Fibroblast of skin of right biceps (primary cell): ENCODE measurements around the gene NGEF.
A peak's percentile ranks its signal among the peaks of the same experiment; 100 is the strongest.

Experiments used
- DNase-seq: peaks from one replicate; pipeline ENCODE4 v3.0.0-alpha.2; 2013

The NGEF gene

DNA sequence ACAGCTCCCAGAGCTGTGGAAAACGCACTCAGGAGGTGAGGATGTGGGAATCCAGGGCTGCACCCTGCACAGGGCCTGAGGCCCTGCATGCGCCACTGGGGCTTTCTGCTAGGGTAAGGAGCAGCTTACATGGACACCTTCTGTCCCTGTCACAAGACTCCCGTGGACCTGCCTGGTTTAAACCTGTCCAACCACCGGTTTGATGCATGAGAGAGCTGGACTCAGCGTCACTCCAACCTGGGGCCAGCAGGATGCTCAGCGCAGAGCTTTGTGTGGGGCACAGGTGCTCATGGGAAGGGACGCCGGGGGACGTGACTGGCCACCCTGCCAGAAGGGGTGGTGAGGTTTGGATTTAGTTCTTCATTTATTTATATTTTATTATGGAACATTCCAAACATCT, 118.8 kb downstream of the NGEF start:
- no peak for DNase-seq

DNA sequence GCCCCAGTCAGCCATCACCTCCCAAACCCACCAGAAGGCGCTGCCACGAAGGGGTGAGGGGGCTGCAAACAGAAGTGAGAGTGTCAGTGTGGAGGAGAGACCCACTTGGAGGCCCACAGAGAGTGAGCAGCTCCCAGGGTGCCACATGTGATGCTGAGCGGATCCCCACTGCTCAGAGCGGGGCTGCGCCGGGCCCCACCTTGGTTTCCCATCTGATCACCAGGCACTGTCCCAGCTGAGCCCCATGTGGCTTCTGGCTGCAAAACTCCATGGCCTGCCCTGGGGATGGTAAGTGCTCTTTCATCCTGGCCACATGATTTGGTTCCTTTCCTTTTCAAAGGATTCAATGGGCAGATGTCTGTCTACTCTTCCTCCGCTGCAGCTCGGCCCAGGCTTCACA, 119.2 kb downstream of the NGEF start:
- no peak for DNase-seq

DNA sequence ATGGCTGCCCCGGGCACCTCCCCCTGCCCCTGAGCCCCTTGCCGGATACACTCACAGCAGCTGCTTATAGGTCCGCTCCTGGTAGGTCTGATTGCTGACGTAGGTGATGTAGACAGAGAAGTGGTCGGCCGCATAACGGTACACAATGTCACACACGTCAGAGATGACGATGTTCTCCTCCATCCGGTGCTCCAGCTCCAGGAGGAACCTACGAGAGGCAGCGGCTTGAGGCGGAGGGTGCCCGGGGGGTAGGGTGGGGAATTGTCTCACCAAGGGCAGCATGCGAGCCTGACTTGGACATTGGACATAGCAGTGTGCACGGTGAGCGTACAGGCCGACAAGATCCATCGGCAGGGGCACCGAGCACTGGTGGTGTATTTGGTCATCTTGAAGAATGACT, 120.2 kb downstream of the NGEF start:
- no peak for DNase-seq

DNA sequence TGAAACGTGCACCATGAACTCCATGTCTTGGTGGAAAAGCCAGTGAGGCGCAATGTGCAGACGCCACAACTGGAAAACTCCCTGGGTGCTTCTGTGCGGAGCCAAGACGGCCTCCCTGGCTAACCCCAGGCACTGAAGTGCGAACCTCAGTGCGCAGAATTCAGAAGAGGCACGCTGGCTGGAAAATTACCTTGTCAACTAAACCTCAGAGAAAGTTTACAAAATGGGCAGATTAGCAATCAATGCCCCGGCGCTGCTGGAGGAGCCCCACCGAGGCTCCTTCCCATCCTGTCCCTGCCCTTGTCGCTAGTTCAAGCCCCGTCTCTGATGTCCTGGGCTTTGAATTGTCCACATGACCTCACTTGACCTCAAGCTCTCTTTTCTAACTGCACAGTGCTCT, 120.8 kb downstream of the NGEF start:
- DNase-seq = no peak

DNA sequence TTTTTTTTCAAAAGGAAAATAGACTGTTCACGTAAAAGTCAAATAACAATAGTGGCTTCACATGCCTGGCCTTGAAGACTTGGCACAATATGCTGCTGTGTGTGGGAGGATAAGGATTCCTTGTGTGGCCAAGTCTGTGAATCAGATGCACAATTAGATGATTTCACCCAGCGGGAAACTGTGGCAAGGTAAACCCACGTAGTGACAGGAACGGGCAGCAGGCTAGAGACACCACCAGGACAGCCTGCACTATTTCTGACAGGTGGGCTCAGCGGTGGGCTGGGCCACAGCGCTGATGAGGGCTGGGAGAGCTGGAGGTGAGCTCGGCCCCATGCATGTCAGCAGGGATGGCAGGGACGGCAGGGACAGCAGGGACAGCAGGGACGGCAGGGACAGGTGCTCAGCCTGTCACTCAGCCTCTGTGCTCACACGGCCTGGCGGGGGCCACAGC, 121.4 kb downstream of the NGEF start:
- DNase-seq = peak; percentile 36

DNA sequence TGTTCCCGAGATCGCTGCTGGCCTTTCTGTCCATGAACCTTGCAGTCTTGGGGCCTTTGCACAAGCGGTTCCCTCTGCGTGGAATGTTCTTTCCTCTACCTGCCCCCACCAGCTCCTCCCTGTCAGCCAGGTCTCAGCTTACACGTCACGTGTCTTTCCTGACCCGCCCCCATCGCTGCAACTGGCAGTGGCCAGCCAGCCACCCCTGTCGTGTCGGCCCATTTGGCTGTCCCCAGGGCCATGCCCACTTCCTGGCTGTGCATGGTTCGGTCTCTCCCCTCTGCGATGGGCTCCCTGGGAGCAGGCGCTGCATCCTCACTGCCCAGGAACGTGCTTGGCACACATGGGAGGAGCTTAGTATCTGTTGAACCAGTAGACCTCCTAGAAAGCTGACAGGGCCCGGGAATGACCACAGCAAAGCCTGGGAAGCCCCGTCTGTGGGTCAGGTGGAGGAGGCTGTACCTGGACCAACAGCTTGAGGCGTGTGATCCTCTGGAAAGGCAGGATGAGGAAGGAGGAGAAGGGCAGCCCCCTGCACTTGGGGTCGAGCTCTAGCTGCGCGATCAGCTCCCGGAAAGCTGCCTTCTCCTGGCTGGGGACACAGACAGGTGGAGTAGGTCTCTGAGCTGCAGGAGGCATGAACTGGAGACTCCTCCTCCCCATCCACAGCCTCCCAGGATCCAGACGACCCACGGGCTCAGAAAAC, 122.0 kb downstream of the NGEF start:
- DNase-seq = peak; percentile 21

DNA sequence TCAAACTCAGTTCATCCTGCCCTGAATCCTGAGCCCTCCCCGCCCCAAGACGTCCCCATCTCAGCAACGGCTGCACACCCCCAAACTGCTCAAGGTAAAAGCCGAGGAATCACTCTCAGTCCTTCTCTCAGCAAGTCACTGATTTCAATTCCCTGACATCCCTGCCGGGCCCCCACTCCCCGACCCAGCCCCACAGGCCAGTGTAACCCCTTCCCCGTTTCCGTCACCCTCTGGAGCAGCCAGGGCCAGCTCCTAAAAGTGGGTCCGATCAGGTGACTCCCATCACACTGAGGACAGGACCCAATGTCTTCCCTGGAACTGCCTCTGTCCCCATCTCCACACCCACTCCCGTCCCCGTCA, 122.5 kb downstream of the NGEF start:
- no peak for DNase-seq

DNA sequence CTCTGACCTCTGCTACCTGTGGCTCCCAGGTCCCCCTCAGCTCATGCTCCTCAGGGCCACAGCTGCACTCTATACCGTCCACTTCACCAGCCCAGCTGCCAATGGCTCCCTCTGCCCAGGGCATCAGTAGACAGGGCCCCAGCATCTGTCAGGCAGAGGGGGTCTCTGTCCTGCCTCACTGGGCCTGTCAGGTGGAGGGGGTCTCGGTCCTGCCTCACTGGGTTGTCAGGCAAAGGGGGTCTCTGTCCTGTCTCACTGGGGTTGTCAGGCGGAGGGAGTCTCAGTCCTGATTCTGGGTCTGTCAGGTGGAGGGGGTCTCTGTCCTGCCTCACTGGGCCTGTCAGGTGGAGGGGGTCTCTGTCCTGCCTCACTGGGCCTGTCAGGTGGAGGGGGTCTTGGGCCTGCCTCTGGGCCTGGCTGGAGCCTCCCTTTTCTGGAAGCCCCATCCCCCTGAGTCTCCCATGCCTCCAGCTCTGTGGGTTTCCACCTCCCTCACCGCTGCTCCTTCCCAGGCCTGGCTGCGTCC, 123.1 kb downstream of the NGEF start:
- DNase-seq = no peak

DNA sequence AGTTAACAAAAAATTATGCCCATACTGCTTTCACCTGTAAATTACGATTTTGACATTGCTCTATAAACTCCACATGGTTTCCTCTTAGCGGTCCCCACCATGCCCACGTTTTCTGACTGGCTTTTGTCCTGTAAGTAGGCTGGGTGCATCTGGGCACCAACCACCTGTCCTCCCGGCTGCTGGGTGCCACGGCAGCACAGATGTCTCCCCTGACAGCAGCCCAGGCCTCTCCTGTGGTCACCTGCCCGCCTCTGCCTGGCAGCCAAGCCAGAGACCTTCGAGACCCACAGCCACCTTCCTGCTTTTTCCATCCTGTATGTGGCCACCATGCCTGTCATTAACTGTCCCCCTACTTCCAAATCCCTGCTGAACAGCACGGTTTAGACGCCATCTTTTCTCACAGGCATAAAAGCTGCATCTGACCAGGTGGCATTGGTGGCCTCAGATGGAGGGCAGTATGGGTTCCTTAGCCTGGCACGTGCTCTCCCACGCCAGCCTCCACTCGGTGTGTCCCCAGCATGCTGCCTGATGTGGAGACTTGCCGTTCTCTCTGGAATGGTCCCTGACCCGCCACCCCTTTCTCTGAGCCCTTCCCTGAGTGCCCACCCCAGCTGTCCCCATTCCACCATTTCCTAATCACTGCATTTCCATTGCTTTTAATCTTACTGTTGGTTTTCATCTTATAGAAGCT, 124.1 kb downstream of the NGEF start:
- DNase-seq = no peak

DNA sequence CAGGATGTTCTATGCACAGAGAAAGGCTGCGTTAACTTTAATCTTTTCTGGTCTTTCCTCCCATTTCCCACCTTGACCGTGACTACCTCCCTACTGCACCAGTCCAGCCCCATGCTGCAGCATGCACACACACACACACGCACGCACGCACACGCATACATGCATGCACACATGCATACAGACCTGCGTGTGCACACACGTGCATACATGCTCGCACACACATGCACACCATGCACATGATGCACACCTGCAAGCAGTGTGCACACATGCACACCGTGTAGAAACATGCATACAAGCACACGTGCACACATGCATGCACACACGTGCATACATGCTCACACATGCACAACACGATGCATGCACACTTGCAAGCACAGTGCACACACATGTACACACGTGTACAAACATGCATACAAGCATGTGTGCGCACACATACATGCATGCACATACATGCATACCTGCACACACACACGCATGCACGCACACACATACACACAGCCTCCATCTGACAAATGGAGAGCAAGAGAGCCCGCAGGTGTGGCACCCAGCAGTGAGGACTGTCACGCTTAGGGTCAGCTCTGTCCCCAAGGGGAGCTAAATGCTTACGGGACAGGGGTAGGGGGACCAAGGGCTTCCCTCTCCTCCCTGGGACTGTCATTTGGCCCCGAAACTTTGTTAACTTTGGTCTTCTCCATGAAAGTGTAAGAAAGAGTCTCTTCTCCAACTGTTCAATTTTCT, 124.8 kb downstream of the NGEF start:
- DNase-seq = no peak

DNA sequence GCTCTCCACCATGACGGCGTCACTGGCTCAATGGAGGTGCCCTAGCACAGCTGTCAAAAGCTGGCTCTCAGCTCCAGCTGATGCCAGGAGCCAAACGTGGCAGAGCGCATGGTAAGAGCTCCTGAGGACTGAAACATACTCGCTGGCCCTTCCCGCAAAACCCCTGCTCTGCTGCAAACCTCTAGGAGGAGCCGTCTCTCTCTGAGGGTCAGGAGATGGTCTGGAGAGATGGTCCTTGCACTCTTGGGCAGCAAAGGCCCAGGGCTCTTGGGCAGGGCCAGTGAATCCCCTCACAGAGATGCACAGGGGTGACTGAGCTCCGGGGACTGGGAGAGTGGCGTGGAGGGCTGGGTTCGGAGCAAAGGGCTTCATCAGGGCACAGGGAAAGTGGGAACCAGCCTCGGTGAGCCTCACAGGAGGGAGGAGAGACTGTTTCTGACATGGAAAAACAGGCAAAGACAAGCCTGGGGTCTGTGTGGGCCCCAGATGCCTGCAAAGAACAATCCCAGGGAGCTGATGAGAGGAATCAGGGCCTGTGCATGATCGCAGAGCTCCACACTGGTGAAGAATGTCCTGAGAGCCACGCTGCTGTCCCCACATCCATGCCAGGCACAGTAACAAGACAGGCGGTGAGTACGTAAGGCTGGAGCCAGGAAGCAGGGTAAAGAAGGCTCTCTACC, 125.7 kb downstream of the NGEF start:
- DNase-seq = no peak

DNA sequence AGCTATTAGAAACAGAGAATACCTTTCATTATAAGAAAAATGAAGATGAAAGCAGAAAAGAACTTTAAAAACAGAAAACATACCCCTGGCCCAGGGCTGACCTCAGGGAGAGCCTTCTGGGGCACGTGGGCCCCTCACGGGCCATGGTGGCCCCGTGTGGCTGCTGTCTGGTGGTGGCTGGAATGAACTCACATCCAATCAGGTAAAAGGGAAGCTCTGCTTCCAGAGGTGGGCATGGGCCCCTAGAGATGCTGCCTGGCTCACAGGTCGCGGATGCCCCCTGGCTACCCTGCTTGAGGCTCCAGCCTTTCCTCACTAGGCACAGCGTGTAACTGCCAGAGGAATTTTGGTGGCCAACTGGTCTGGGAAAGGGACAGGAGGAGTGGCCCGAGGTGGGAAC, 126.4 kb downstream of the NGEF start:
- DNase-seq = no peak

DNA sequence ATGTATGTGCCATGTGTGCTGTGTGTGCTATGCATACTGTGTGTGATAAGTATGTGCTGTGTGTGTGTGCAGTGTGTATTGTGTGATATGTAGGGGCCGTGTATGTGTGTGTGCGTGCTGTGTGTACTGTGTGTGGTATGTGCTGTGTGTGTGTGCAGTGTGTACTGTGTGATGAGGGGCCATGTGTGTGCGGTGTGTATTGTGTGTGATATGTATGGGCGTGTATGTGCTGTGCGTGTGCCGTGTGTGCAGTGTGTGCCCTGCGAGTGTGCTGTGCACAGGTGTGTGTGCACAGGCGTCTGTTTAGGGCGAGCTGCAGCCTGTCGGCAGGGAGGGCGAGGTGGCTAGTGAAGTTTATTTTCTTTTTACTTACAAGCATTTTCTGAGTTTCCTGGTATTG, 126.9 kb downstream of the NGEF start:
- DNase-seq = no peak

DNA sequence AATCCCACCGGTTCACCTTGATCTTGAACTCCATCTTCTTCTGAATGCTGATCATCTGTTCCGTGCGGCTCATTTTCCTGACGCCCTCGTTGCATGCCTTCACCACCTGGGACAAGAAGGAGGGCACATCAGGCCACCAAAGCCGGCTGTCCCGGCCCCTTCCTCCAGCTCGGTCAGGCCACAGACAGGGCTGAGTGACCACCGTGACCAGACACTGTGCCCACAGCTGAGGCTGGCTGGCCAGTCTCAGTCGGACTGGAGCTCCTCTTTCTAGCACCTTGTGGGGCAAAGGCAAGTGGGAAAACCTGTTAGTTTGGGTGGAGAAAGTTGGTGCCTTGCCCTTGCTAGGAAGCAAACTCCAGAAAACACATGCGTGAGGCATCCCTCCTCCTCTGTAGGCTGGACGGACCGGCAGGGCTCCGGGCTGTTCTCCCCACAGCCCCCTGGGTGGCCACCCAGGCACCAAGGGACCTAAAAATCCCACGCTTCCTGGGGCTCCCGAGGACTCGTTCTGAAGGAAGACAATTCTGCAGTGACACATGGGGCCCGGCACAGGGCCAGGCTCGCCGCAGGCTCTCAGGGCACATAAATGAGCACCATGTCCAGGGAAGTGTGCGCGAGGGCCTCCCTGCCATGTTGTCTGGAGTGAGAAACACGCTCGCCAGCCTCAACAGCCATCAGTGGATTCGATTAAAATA, 127.6 kb downstream of the NGEF start:
- no peak for DNase-seq

DNA sequence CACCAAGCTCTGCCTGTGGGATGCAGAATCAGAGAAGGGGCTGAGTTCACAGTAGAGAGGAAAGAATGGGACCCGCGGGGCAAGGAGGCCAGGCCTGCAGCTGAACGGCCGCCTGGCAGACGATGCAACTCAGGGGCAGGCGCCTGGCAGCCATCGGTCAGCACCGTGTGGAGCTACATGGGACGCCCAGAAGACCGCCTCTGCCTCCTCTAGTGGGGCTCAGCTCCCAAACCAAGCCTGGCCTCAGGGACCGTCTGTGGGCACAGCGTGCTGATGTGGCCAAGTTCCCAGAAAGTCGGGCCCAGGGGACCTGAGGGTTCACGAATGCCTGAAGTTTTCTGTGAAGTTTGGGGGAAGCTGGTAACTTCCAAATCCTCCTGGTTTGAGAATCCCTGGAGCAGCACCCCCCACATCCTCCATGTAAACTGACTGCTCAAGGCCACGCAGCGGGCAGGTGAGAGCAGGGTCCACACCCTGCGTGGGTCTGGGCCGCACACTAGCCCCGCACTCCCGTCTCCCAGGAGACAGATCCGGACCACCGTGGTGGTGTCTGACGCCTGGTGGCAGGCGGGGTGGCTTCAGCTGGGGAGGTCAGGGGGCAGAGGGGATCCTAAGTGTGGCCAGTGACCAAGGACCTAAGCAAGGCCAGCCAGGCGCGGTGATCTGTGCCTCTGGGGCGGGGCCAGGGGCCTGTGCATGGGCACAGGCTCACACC, 128.3 kb downstream of the NGEF start:
- DNase-seq = no peak

DNA sequence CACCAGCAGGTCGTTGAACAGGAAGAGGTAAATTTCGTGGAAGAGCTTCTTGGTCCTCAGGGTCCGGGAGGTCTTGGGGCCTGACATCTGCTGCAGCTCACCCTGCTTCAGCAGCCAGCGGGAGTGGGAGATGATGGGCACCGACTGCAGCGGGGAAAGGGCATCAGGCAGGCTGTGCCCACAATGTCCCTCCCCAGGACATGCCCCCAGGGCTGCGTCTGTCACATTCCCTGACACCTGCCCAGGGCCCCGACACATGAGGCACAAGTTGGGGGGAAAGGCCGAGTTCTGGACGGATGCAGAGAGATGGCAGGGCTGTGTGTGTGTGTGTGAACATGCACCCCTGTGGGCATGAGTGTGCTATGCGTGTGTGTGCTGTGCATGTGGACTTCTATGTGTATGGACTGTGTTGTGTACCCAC, 129.0 kb downstream of the NGEF start:
- no peak for DNase-seq

DNA sequence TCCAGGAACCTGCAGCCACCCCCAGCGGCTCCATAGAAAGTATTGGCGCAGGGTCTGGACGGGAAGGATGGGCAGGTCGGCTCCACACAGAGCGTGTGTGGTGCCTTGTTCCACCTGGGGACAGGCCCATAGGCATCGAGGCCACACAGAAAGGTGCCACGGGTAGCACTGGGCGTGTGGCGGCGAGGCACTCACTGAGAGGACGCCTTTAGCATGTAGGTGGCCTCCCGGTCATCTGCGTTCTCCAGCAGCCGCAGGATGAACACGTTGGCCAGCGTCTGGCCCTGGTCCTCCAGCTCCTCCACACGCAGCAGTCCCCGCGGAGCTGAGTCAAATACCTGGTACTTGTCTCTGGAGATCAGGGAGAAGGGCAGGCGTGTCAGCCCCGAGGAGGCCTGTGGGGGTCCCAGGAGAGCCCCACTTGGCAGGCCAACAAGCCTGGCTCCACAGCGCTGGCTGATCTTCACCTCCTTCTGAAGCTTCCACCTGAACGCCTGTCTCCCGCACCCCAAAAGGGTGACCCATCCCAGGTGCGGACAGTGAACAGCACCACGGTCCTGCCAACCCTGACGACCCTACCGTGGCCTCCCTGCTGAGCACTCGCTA, 129.8 kb downstream of the NGEF start:
- no peak for DNase-seq

DNA sequence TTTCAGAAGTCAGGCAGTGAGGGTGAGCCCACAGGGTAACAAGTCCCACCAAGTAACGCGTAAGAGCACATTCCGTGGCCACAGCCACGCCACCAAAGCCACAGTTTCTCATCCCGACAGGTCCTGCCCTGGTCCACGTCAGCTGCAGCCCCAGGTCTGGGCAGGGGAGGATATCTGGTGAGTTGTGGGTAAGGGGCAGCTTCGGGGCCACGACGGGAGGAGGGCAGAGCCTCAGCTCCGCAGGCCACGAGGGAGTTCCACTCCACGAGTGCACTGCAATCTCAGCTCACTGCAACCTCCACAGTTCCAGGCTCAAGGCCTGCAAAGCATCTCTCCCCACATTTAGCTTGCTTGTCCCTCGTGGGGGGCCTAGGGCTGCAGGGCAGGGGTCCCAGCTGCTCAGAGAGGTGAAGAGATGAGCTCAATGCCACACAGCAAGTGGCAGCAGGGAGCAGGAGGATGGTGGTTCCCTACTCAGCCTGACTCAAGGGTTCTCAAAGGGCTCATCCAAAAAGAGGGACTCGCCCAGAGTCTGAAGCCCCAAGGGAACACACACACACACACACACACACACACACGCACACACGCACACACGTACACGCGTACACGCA, 130.4 kb downstream of the NGEF start:
- no peak for DNase-seq

DNA sequence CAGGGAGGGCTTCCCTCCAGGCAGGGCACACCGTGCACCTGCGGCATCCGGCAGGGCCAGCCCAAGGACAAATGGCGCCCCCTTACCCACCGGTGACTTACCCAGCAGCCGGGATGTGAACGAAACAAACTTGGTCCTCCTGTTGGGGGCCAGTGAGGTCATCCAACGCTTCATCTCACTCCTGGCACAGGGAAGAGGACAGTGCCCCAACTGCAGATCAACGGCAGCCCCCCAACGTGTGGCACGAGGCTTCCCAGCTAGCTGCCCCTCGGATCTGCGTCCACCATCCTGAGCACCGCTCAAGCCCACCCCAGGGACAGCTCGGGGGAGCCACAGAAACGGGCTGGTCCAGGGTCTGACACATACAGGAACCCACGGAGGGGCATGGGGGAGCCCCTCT, 131.0 kb downstream of the NGEF start:
- DNase-seq = no peak

DNA sequence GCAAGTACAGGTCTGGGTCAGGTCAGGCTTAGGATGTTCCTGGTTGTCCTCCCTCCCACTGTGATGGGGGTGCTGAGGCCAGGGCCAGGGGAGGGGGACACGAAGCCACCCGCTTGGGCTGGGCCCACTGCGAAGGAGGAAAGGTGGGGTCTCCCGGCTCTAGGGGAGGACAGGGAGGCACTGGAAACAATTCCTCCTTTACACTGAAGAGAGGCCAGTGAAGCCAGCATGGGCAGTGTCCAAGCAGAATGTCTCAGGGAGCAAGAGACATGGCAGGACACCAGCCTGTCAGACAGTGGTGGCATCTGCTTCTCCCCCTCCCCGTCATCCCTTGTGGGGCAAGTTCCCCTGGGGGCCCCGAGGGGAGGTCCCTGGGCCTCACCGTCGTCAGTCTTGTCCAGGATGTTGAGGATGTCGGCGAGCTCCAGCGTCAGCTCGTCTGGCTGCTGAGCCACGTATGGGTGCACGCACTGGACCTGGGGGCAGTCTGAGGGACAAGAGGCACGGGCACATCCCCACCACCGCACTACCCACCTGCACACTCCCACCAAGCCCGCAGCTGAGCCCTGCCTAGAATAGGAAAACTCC, 132.2 kb downstream of the NGEF start:
- no peak for DNase-seq
